SK-N-SH (cell line): Measurements from ENCODE around the gene PEAK1. TPM values are rescaled to one million over a fixed set of nuclear protein-coding genes. Genes with fewer than 3 reads are reported as not detected.

Source experiments
- CTCF ChIA-PET: fragments of 300-600, 350-600 bp; formaldehyde crosslinking; extraction: SDS; loops from one replicate; lab custom pipeline; 2021; lab: Yijun Ruan, JAX
- POLR2A ChIA-PET: fragments of 350-600 bp; sonication (Branson Sonifier 250); formaldehyde crosslinking; extraction: SDS; loops from one replicate; lab custom pipeline; 2020; ENCODE audit warnings: antibody characterized with exemption, inconsistent platforms; lab: Yijun Ruan, JAX
- DNase-seq: peaks from one replicate; pipeline ENCODE4 v3.0.0; 2012
- H2AFZ ChIP-seq: fragments of 200-600 bp; sonication (generic); 2 replicates; pipeline ENCODE4 v1.8.1; 2016; ENCODE audit warnings: antibody characterized with exemption, mild to moderate bottlenecking, low read depth
- H3F3A ChIP-seq: fragments of 200-600 bp; sonication (generic); replicated peaks from 2 replicates; pipeline ENCODE3; 2016; ENCODE audit warnings: antibody characterized with exemption, mild to moderate bottlenecking; ENCODE audit not compliant: insufficient read depth
- H3K27ac ChIP-seq, 2 experiments: fragments of 200-500 bp in 1 of 2; fragments of 200-600 bp in 1 of 2; sonication (Bioruptor generic) in 1 of 2; sonication (generic), shearing (Covaris generic) in 1 of 2; 2 replicates each; pipeline versions ENCODE4 v1.5.1 to v1.6.1; 2014 to 2016; ENCODE audit warnings: low read depth in 2 of 2, inconsistent platforms in 1 of 2, low read length in 1 of 2, mild to moderate bottlenecking in 1 of 2, mixed read lengths in 1 of 2
- H3K27me3 ChIP-seq: fragments of 200-600 bp; sonication (generic), shearing (Covaris generic); 2 replicates; pipeline ENCODE4 v1.6.1; 2016; ENCODE audit warnings: mixed run types; ENCODE audit not compliant: insufficient read depth
- H3K36me3 ChIP-seq, 2 experiments: fragments of 200-500 bp in 1 of 2; fragments of 200-600 bp in 1 of 2; sonication (Bioruptor generic) in 1 of 2; sonication (generic) in 1 of 2; replicated peaks in 1 of 2; 2 replicates each; pipeline versions ENCODE3 to v1.5.1; 2014 to 2016; ENCODE audit warnings: low read length in 1 of 2, mild to moderate bottlenecking in 1 of 2; ENCODE audit not compliant: insufficient read depth in 2 of 2, control insufficient read depth in 1 of 2
- H3K4me1 ChIP-seq, 2 experiments: fragments of 200-500 bp in 1 of 2; fragments of 200-600 bp in 1 of 2; sonication (Bioruptor generic) in 1 of 2; sonication (generic), shearing (Covaris generic) in 1 of 2; 2 replicates each; pipeline versions ENCODE4 v1.5.1 to v1.6.1; 2014 to 2016; ENCODE audit warnings: low read depth in 1 of 2, low read length in 1 of 2, mixed run types in 1 of 2; ENCODE audit not compliant: insufficient read depth in 2 of 2, control insufficient read depth in 1 of 2
- H3K4me2 ChIP-seq: fragments of 200-600 bp; sonication (generic), shearing (Covaris generic); 2 replicates; pipeline ENCODE4 v1.6.1; 2017; ENCODE audit warnings: mixed run types
- H3K4me3 ChIP-seq, 2 experiments: fragments of 200-500 bp in 1 of 2; fragments of 200-600 bp in 1 of 2; sonication (Bioruptor generic) in 1 of 2; sonication (generic), shearing (Covaris generic) in 1 of 2; 2 replicates each; pipeline versions ENCODE4 v1.5.1 to v1.8.1; 2014 to 2016; ENCODE audit warnings: low read depth in 2 of 2, inconsistent platforms in 1 of 2, low read length in 1 of 2, mild to moderate bottlenecking in 1 of 2, mixed read lengths in 1 of 2, moderate library complexity in 1 of 2
- H3K79me2 ChIP-seq: fragments of 200-600 bp; sonication (generic); 2 replicates; pipeline ENCODE4 v1.8.1; 2017; ENCODE audit warnings: mild to moderate bottlenecking; ENCODE audit not compliant: insufficient read depth
- H3K9ac ChIP-seq: fragments of 200-600 bp; sonication (generic); 2 replicates; pipeline ENCODE4 v1.6.1; 2017; ENCODE audit warnings: mixed run types
- H3K9me2 ChIP-seq: fragments of 200-600 bp; sonication (generic); 2 replicates; pipeline ENCODE4 v1.6.1; 2017; ENCODE audit warnings: mixed run types
- H3K9me3 ChIP-seq: fragments of 200-600 bp; sonication (generic); 2 replicates; pipeline ENCODE4 v1.6.1; 2017; ENCODE audit warnings: mixed run types, mild to moderate bottlenecking, moderate library complexity
- H4K20me1 ChIP-seq: fragments of 200-600 bp; sonication (generic); 2 replicates; pipeline ENCODE4 v1.6.1; 2017; ENCODE audit warnings: mild to moderate bottlenecking, mixed run types; ENCODE audit not compliant: insufficient read depth
- CHD2 ChIP-seq: fragments of 150-350 bp; IDR thresholded peaks from 2 replicates; pipeline ENCODE4 v1.6.1; 2018; ENCODE audit warnings: low read length; ENCODE audit not compliant: partially characterized antibody
- CTCF ChIP-seq: fragments of 200-600 bp; sonication (generic); IDR thresholded peaks from 2 replicates; pipeline ENCODE4 v1.6.1; 2017; ENCODE audit warnings: antibody characterized with exemption, mild to moderate bottlenecking, moderate library complexity
- ELF1 ChIP-seq: IDR thresholded peaks from 2 replicates; pipeline ENCODE4 v1.4.0; 2012
- EP300 ChIP-seq, 2 experiments: IDR thresholded peaks; 2 replicates each; pipeline versions ENCODE4 v1.4.0 to v1.6.1; 2012; ENCODE audit warnings: borderline replicate concordance in 1 of 2, low read depth in 1 of 2, low read length in 1 of 2
- EZH2phosphoT487 ChIP-seq: fragments of 200-600 bp; sonication (generic); IDR thresholded peaks from 2 replicates; pipeline ENCODE4 v1.6.1; 2017; ENCODE audit warnings: low read depth, mixed run types, mild to moderate bottlenecking, antibody characterized with exemption, moderate library complexity, borderline replicate concordance
- FOXJ3 ChIP-seq: sonication (generic); formaldehyde crosslinking; IDR thresholded peaks from 2 replicates; pipeline ENCODE4 v1.5.1; 2020; ENCODE audit warnings: mild to moderate bottlenecking, missing genetic modification reagents
- FOXM1 ChIP-seq: IDR thresholded peaks from 2 replicates; pipeline ENCODE4 v1.4.0; 2012; ENCODE audit warnings: low read depth, mild to moderate bottlenecking
- GABPA ChIP-seq: IDR thresholded peaks from 2 replicates; pipeline ENCODE4 v1.4.0; 2012; ENCODE audit warnings: low read depth, mild to moderate bottlenecking
- GATA2 ChIP-seq: sonication (generic); formaldehyde crosslinking; IDR thresholded peaks from 2 replicates; pipeline ENCODE4 v1.5.0; 2020; ENCODE audit warnings: mild to moderate bottlenecking, missing genetic modification reagents
- IRF3 ChIP-seq: fragments of 150-350 bp; IDR thresholded peaks from 2 replicates; pipeline ENCODE4 v1.6.1; 2016; ENCODE audit warnings: mild to moderate bottlenecking, low read depth, low read length
- JUND ChIP-seq: IDR thresholded peaks from 2 replicates; pipeline ENCODE4 v1.4.0; 2012
- MAX ChIP-seq: IDR thresholded peaks from 2 replicates; pipeline ENCODE4 v1.4.0; 2012; ENCODE audit warnings: low read depth
- NFIC ChIP-seq: IDR thresholded peaks from 2 replicates; pipeline ENCODE4 v1.4.0; 2012; ENCODE audit warnings: borderline replicate concordance
- PBX3 ChIP-seq: IDR thresholded peaks from 2 replicates; pipeline ENCODE4; 2012
- POLR2AphosphoS5 ChIP-seq: IDR thresholded peaks from 2 replicates; pipeline ENCODE4 v1.6.1; 2012; ENCODE audit warnings: low read depth, low read length
- RAD21 ChIP-seq: IDR thresholded peaks from 2 replicates; pipeline ENCODE4 v1.6.1; 2012; ENCODE audit warnings: mild to moderate bottlenecking, low read length
- RCOR1 ChIP-seq: fragments of 150-350 bp; IDR thresholded peaks from 2 replicates; pipeline ENCODE4 v1.6.1; 2017; ENCODE audit warnings: antibody characterized with exemption, low read length
- RXRA ChIP-seq: IDR thresholded peaks from 2 replicates; pipeline ENCODE4 v1.4.0; 2012; ENCODE audit warnings: low read depth, mild to moderate bottlenecking, borderline replicate concordance
- SIN3A ChIP-seq: IDR thresholded peaks from 2 replicates; pipeline ENCODE4 v1.6.1; 2012; ENCODE audit warnings: low read depth, mild to moderate bottlenecking, low read length, moderate library complexity, borderline replicate concordance
- SMC3 ChIP-seq: IDR thresholded peaks from 2 replicates; pipeline ENCODE4 v1.6.1; 2012; ENCODE audit warnings: low read depth, low read length, improper control_type of control experiment
- TAF1 ChIP-seq: IDR thresholded peaks from 2 replicates; pipeline ENCODE4 v1.6.1; 2012; ENCODE audit warnings: low read depth, mild to moderate bottlenecking, low read length, moderate library complexity, borderline replicate concordance
- USF1 ChIP-seq: IDR thresholded peaks from 2 replicates; pipeline ENCODE4 v1.4.0; 2012; ENCODE audit warnings: low read depth, borderline replicate concordance
- USF2 ChIP-seq: fragments of 150-350 bp; IDR thresholded peaks from 2 replicates; pipeline ENCODE4 v1.6.1; 2017; ENCODE audit warnings: antibody characterized with exemption, low read length, low read depth, borderline replicate concordance
- YY1 ChIP-seq: IDR thresholded peaks from 2 replicates; pipeline ENCODE4 v1.4.0; 2012; ENCODE audit warnings: low read depth, mild to moderate bottlenecking
- ZBTB33 ChIP-seq: IDR thresholded peaks from 2 replicates; pipeline ENCODE4 v1.4.0; 2012; ENCODE audit warnings: low read depth, borderline replicate concordance
- WGBS: methylation state at CpG from one replicate; pipeline ENCODE4 v1.1.6; 2017; ENCODE audit warnings: low lambda C conversion rate; 5-methylcytosine and 5-hydroxymethylcytosine counted together
- polyA plus RNA-seq, 3 experiments: library from polyadenylated mRNA; depleted of rRNA; stranded (reverse); fragments of >200 nt; gene quantifications; 2 replicates each; pipeline ENCODE4 v1.2.3, GENCODE V29; 2012

PEAK1 gene
- 9.0 and 13.0 TPM in 2 replicates for polyA plus RNA-seq (2012; rRNA removed)
- polyA plus RNA-seq (2012; cell fraction: cytosol; rRNA removed): 7.0 and 8.7 TPM in 2 replicates
- 19.6 and 31.0 TPM in 2 replicates for polyA plus RNA-seq (2012; cell fraction: nucleus; rRNA removed)

- H3K36me3 ChIP-seq: peaks cover 2 to 5% of the 10 kb centered on the region in 2 experiments
- H4K20me1 ChIP-seq: peaks cover 41% of the 10 kb centered on the region
- H3K9me3 ChIP-seq: no peaks in the 10 kb centered on the region
- H3K4me2 ChIP-seq: peak within 1 kb of the TSS; percentile 90
- no peaks in the 10 kb centered on the region for H3K9me2 ChIP-seq
- ChIA-PET POLR2A (interaction anchor here (0.8 kb wide), 1 partner anchor 301 kb away, joined by 3 read pairs; no protein-coding TSS in a partner anchor), CTCF (interaction anchor here (0.8 to 2.6 kb wide), 6 partner anchors 77 to 313 kb away, joined by 3 to 14 read pairs (median 4); no protein-coding TSS in a partner anchor)
- H3K27me3 ChIP-seq: no peaks in the 10 kb centered on the region
- peaks cover 20 to 24% of the 10 kb centered on the region in 2 experiments for H3K4me1 ChIP-seq
- peak; percentile 95 for DNase-seq
- peak within 1 kb of the TSS; percentile 91 for H3K9ac ChIP-seq
- peak within 1 kb of the TSS; percentile 92; the same call in 1 of the 2 replicates for H2AFZ ChIP-seq
- H3K79me2 ChIP-seq: peaks cover 86% of the 10 kb centered on the region
- peak within 1 kb of the TSS; percentile 94 to 99 for H3K27ac ChIP-seq
- H3F3A ChIP-seq: peaks cover 16% of the 10 kb centered on the region
- WGBS: under 1% methylated on average over 42 of the region's 92 CpGs
- H3K4me3 ChIP-seq: peak within 1 kb of the TSS; percentile 71 to 93
- TF ChIP-seq POLR2AphosphoS5: peak; percentile 39; the same call in 1 of the 2 replicates
- TF ChIP-seq GABPA: no peak
- no peak for TF ChIP-seq ZBTB33
- TF ChIP-seq FOXJ3 (CRISPR knock-in tag): no peak
- TF ChIP-seq TAF1: peak; percentile 77; the same call in 1 of the 2 replicates
- TF ChIP-seq CHD2: no peak
- no peak for TF ChIP-seq SIN3A
- no peak for TF ChIP-seq YY1
- TF ChIP-seq USF2: no peak
- TF ChIP-seq ELF1: no peak
- no peak for TF ChIP-seq PBX3
- no peak for TF ChIP-seq RXRA
- no peak for TF ChIP-seq FOXM1
- TF ChIP-seq EP300 (IDR thresholded peaks at IDR 0.05; ENCODE audit: borderline replicate concordance in 1 of 2, low read depth in 1 of 2, low read length in 1 of 2): no peak
- no peak for TF ChIP-seq CTCF
- no peak for TF ChIP-seq NFIC
- no peak for TF ChIP-seq RCOR1
- TF ChIP-seq USF1: no peak
- no peak for TF ChIP-seq IRF3
- no peak for TF ChIP-seq RAD21
- TF ChIP-seq MAX: peak; percentile 12; the same call in 1 of the 2 replicates
- TF ChIP-seq JUND: no peak
- no peak for TF ChIP-seq SMC3
- no peak for TF ChIP-seq GATA2
- no peak for TF ChIP-seq EZH2phosphoT487
These were observed at the start of gene PEAK1 for GRCh38 chr15:77419836-77420609. Gene PEAK1, minus strand, starts transcription at chr15:77420104. Its CDS starts 238,178 bp downstream, at chr15:77181926.
